IMR-90 (cell line): ENCODE results near the gene PLB1. TPM values are rescaled to one million over a fixed set of nuclear protein-coding genes. Genes with fewer than 3 reads are reported as not detected.

Experiments
- ATAC-seq: fragments of 200-7000 bp; cut with Tn5 transposase; 2 replicates; pipeline ENCODE4 v1.9.1; 2020; ENCODE audit warnings: low read depth, mild to moderate bottlenecking, moderate library complexity
- BruUV-seq: library from RNA; stranded (reverse); fragments of 400-500 nt; replicated peaks from 2 replicates; lab custom pipeline; 2021; lab: Mats Ljungman, UMichigan
- CTCF ChIA-PET: fragments of 300-600 bp; formaldehyde crosslinking; extraction: SDS; loops from one replicate; lab custom pipeline; 2021; ENCODE audit warnings: antibody characterized with exemption; lab: Yijun Ruan, JAX
- POLR2A ChIA-PET: fragments of 300-600 bp; sonication (Branson Sonifier 250); formaldehyde crosslinking; loops from one replicate; lab custom pipeline; 2022; ENCODE audit warnings: antibody characterized with exemption; ENCODE audit not compliant: unreplicated experiment; lab: Charles Lee
- DNase-seq: peaks from one replicate; pipeline ENCODE4 v3.0.0; 2013
- H2AFZ ChIP-seq: replicated peaks from 2 replicates; pipeline ENCODE3; 2013; ENCODE audit warnings: low read length, mild to moderate bottlenecking; ENCODE audit not compliant: poor library complexity
- H2AK5ac ChIP-seq: 2 replicates; pipeline ENCODE4 v1.6.1; 2013; ENCODE audit warnings: low read depth, low read length, inconsistent platforms
- H2AK9ac ChIP-seq: replicated peaks from 2 replicates; pipeline ENCODE3; 2013; ENCODE audit warnings: mild to moderate bottlenecking, low read depth, low read length, moderate library complexity; ENCODE audit not compliant: poor library complexity
- H2BK120ac ChIP-seq: 2 replicates; pipeline ENCODE4 v1.6.1; 2013; ENCODE audit warnings: low read depth, low read length, inconsistent platforms
- H2BK15ac ChIP-seq: 3 replicates; pipeline ENCODE4 v1.6.1; 2013; ENCODE audit warnings: low read depth, low read length, inconsistent platforms
- H2BK20ac ChIP-seq: 2 replicates; pipeline ENCODE4 v1.6.1; 2013; ENCODE audit warnings: low read depth, mild to moderate bottlenecking, inconsistent platforms, low read length, moderate library complexity
- H2BK5ac ChIP-seq: 2 replicates; pipeline ENCODE4 v1.6.1; 2013; ENCODE audit warnings: mild to moderate bottlenecking, low read depth, low read length, inconsistent platforms; ENCODE audit not compliant: poor library complexity, severe bottlenecking
- H3K14ac ChIP-seq: replicated peaks from 2 replicates; pipeline ENCODE4 v1.6.1; 2013; ENCODE audit warnings: low read depth, low read length, inconsistent platforms
- H3K18ac ChIP-seq: 2 replicates; pipeline ENCODE4 v1.6.1; 2013; ENCODE audit warnings: low read depth, low read length, control low read depth
- H3K23ac ChIP-seq: 2 replicates; pipeline ENCODE4 v1.6.1; 2013; ENCODE audit warnings: low read depth, low read length, inconsistent platforms
- H3K27ac ChIP-seq: 2 replicates; pipeline ENCODE4 v1.5.1; 2013; ENCODE audit warnings: mild to moderate bottlenecking, control low read depth, low read length; ENCODE audit not compliant: insufficient read depth
- H3K27me3 ChIP-seq: 2 replicates; pipeline ENCODE4 v1.6.1; 2013; ENCODE audit warnings: low read length; ENCODE audit not compliant: control insufficient read depth, insufficient read depth
- H3K36me3 ChIP-seq: 2 replicates; pipeline ENCODE4 v1.6.1; 2013; ENCODE audit warnings: low read length, mixed read lengths; ENCODE audit not compliant: control insufficient read depth, insufficient read depth
- H3K4ac ChIP-seq: 2 replicates; pipeline ENCODE4 v1.6.1; 2013; ENCODE audit warnings: low read depth, low read length, inconsistent platforms
- H3K4me1 ChIP-seq: 2 replicates; pipeline ENCODE4 v1.6.1; 2013; ENCODE audit warnings: low read length, mixed read lengths; ENCODE audit not compliant: control insufficient read depth, insufficient read depth
- H3K4me2 ChIP-seq: 2 replicates; pipeline ENCODE4 v1.6.1; 2013; ENCODE audit warnings: low read depth, mild to moderate bottlenecking, control low read depth, low read length, moderate library complexity
- H3K4me3 ChIP-seq: 2 replicates; pipeline ENCODE4 v1.5.1; 2013; ENCODE audit warnings: low read depth, mild to moderate bottlenecking, control low read depth, low read length, moderate library complexity; ENCODE audit not compliant: insufficient read depth
- H3K56ac ChIP-seq: 2 replicates; pipeline ENCODE4 v1.6.1; 2013; ENCODE audit warnings: low read length, inconsistent platforms; ENCODE audit not compliant: insufficient read depth; ENCODE audit errors: extremely low read depth
- H3K79me1 ChIP-seq, 2 experiments: 2 replicates each; pipeline ENCODE4 v1.6.1; 2013; ENCODE audit warnings: low read length in 2 of 2, inconsistent platforms in 1 of 2, low read depth in 1 of 2
- H3K9ac ChIP-seq: 2 replicates; pipeline ENCODE4 v1.6.1; 2013; ENCODE audit warnings: low read depth, low read length, control low read depth
- H3K9me1 ChIP-seq: 2 replicates; pipeline ENCODE4 v1.6.1; 2013; ENCODE audit warnings: low read length, inconsistent platforms; ENCODE audit not compliant: insufficient read depth
- H3K9me3 ChIP-seq: 2 replicates; pipeline ENCODE4 v1.6.1; 2013; ENCODE audit warnings: low read length; ENCODE audit not compliant: control insufficient read depth, insufficient read depth
- H4K20me1 ChIP-seq: 2 replicates; pipeline ENCODE4 v1.6.1; 2013; ENCODE audit warnings: low read length, inconsistent platforms; ENCODE audit not compliant: insufficient read depth
- H4K5ac ChIP-seq: 2 replicates; pipeline ENCODE4 v1.6.1; 2013; ENCODE audit warnings: mild to moderate bottlenecking, low read depth, low read length, control low read depth
- H4K8ac ChIP-seq, 2 experiments: 2 replicates each; pipeline ENCODE4 v1.6.1; 2013; ENCODE audit warnings: low read depth in 2 of 2, low read length in 2 of 2, control low read depth in 1 of 2, inconsistent platforms in 1 of 2
- H4K91ac ChIP-seq: 2 replicates; pipeline ENCODE4 v1.6.1; 2013; ENCODE audit warnings: low read depth, low read length, inconsistent platforms; ENCODE audit not compliant: insufficient read depth
- CHD1 ChIP-seq: IDR thresholded peaks from 2 replicates; pipeline ENCODE4 v1.6.1; 2012; ENCODE audit warnings: low read depth, low read length, improper control_type of control experiment
- CTCF ChIP-seq: conservative IDR thresholded peaks from 2 replicates; pipeline ENCODE4 v1.5.1; 2012; ENCODE audit warnings: mild to moderate bottlenecking, low read depth, low read length, improper control_type of control experiment
- MAZ ChIP-seq: IDR thresholded peaks from 2 replicates; pipeline ENCODE4 v1.6.1; 2012; ENCODE audit warnings: low read depth, mild to moderate bottlenecking, low read length, improper control_type of control experiment, moderate library complexity, borderline replicate concordance
- NFE2L2 ChIP-seq: fragments of 150-350 bp; IDR thresholded peaks from 2 replicates; pipeline ENCODE4 v1.6.1; 2016; ENCODE audit warnings: low read depth, mild to moderate bottlenecking, low read length
- POLR2A ChIP-seq: IDR thresholded peaks from 2 replicates; pipeline ENCODE4 v1.6.1; 2012; ENCODE audit warnings: mild to moderate bottlenecking, low read depth, low read length
- RCOR1 ChIP-seq: IDR thresholded peaks from 2 replicates; pipeline ENCODE4 v1.6.1; 2012; ENCODE audit warnings: mild to moderate bottlenecking, low read length, improper control_type of control experiment; ENCODE audit not compliant: insufficient replicate concordance
- RFX5 ChIP-seq: IDR thresholded peaks from 2 replicates; pipeline ENCODE4 v1.8.0; 2012; ENCODE audit warnings: low read depth, mild to moderate bottlenecking, low read length, moderate library complexity
- SMC3 ChIP-seq: fragments of 150-350 bp; IDR thresholded peaks from 2 replicates; pipeline ENCODE4 v1.6.1; 2016; ENCODE audit warnings: low read depth, mild to moderate bottlenecking, antibody characterized with exemption, low read length, moderate library complexity
- WGBS, 2 experiments: methylation state at CpG; one replicate each; pipeline versions ENCODE4 v1.1.5 to v1.1.7; 2013; ENCODE audit warnings: missing lambda C conversion rate in 2 of 2; ENCODE audit not compliant: insufficient read length in 1 of 2; ENCODE audit errors: extremely low coverage in 2 of 2; 5-methylcytosine and 5-hydroxymethylcytosine counted together
- dilution Hi-C: fragments of 300-500 bp; cut with HindIII; formaldehyde crosslinking; loops from one replicate; pipeline ENCODE4 v1.14.3; 2018; ENCODE audit warnings: low sequenced_read_pairs; ENCODE audit not compliant: unreplicated experiment
- in situ Hi-C: fragments of 300-500 bp; cut with MboI; formaldehyde crosslinking; loops from 3 replicates; pipeline ENCODE4 v1.14.3; 2019; ENCODE audit warnings: low sequenced_read_pairs, inconsistent platforms, mixed read lengths
- intact Hi-C: fragments of 100-400 bp; cut with micrococcal nuclease; formaldehyde crosslinking; loops from 2 replicates; pipeline ENCODE4 v1.10.0; 2022
- polyA plus RNA-seq, 3 experiments: library from polyadenylated mRNA; depleted of rRNA; stranded (reverse); fragments of >200 nt; gene quantifications; 2 replicates each; pipeline ENCODE4 v1.2.3, GENCODE V29; 2012; ENCODE audit warnings: low replicate concordance in 1 of 3
- total RNA-seq: library from RNA; depleted of rRNA; stranded (reverse); fragments of >200 nt; gene quantifications from 2 replicates; pipeline ENCODE4 v1.2.3, GENCODE V29; 2012

Gene PLB1
- total and polyA plus RNA-seq, 2 of the 4 experiments (the other 2 are of a cell fraction), result 0.74 to 0.90 TPM

DNA sequence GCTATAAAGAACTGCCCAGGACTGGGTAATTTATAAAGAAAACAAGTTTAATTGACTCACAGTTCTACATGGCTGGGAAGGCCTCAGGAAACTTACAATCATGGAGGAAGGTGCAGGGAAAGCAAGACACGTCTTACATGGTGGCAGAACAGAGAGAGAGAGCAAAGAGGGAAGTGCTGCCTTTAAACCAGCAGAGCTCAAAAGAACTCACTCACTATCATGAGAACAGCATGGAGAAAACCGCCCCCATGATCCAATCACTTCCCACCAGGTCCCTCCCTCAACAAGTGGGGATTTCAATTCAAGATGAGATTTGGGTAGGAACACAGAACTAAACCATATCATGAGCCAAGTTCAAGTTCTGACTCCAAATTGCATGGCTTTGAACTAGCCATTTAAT, 193.0 kb downstream of the PLB1 start (continued):
- TF ChIP-seq CTCF (no peak), POLR2A (no peak), NFE2L2 (no peak)

DNA sequence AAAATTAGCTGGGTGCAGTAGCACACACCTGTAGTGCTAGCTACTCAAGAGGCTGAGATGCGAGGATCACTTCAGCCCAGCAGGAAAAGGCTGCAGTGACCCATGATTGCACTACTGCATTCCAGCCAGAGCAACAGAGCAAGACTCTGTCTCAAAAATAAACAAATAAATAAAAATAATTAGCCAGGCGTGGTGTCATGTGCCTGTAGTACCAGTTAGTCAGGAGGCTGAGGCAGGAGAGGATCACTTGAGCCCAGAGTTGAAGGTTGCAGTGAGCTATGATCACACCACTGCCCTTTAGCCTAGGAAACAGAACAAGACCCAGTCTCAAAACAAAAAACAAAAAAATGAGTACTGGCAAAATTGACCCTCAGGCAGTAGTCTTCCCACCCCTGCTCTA, 193.9 kb downstream of the PLB1 start:
- BruUV-seq, result no TSS peak
- no peak overlapping the region for H4K91ac ChIP-seq
- no peak overlapping the region for H2BK20ac ChIP-seq
- peak overlapping the region; percentile 51; the same call in 1 of the 2 replicates for H3K4ac ChIP-seq
- ChIA-PET POLR2A (no interaction called here), CTCF (interaction anchor here (1.3 kb wide), 1 partner anchor 19 kb away, joined by 3 read pairs; no protein-coding TSS in a partner anchor)
- no peak overlapping the region for H3K18ac ChIP-seq
- H3K23ac ChIP-seq, result no peak overlapping the region
- no peak overlapping the region for H3K9ac ChIP-seq
- no peaks in the 10 kb centered on the region for H3K27me3 ChIP-seq
- TF ChIP-seq MAZ, result no peak
- TF ChIP-seq RFX5, result no peak
- TF ChIP-seq SMC3, result no peak
- no peak for TF ChIP-seq CHD1
- no peak for TF ChIP-seq RCOR1
- intact Hi-C loops (no loop called here), in situ Hi-C loops (no loop called here), dilution Hi-C loops (no loop called here)
- H3K9me3 ChIP-seq, result no peaks in the 10 kb centered on the region
- WGBS, 2 experiments, result no CpG with 5 or more reads among the region's 2 CpGs
- H3K79me1 ChIP-seq, result no peaks in the 10 kb centered on the region
- H2AK5ac ChIP-seq, result no peak overlapping the region; the same call in 1 of the 2 replicates
- no peak overlapping the region for H3K14ac ChIP-seq
- no peaks in the 10 kb centered on the region for H3K36me3 ChIP-seq
- no peak overlapping the region for H2AFZ ChIP-seq
- peaks cover 9% of the 10 kb centered on the region for H3K4me1 ChIP-seq
- no peak overlapping the region for H4K5ac ChIP-seq
- H3K56ac ChIP-seq, result no peak overlapping the region
- H3K4me2 ChIP-seq, result no peak overlapping the region
- DNase-seq (no peak), ATAC-seq (no peak)
- 0 out of 2 replicates have a peak overlapping the region, but pooled peaks have one; percentile 5 for H2BK120ac ChIP-seq
- no peak overlapping the region for H2BK5ac ChIP-seq
- no peak overlapping the region for H3K27ac ChIP-seq
- H4K8ac ChIP-seq, result no peak overlapping the region
- H3K9me1 ChIP-seq, result peaks cover 21% of the 10 kb centered on the region
- no peak overlapping the region for H2BK15ac ChIP-seq
- no peaks in the 10 kb centered on the region for H4K20me1 ChIP-seq
- H2AK9ac ChIP-seq, result no peak overlapping the region
- no peak overlapping the region for H3K4me3 ChIP-seq
